ENCODE results near the gene UNC13B. TPM values are rescaled to one million over a fixed set of nuclear protein-coding genes. Genes with fewer than 3 reads are reported as not detected.

UNC13B gene
- total and polyA plus RNA-seq, 2 of the 13 experiments (the other 11 are each of a cell fraction or from before 2014, with no cell fraction given): 14.0 to 18.3 TPM

- no peak for TF ChIP-seq LCORL (IDR thresholded peaks at IDR 0.05)
- no peak for TF ChIP-seq LCORL (CRISPR knock-in tag; IDR thresholded peaks at IDR 0.05)
- no peak for TF ChIP-seq RNF219 (CRISPR knock-in tag; IDR thresholded peaks at IDR 0.05)
Measured at GRCh38 chr9:35380619-35381018, 218.8 kb downstream of the UNC13B start (continued).

- FAIRE-seq (no peak), ATAC-seq (no peak), DNase-seq (ENCODE audit: low spot score) (no peak)
- in situ Hi-C loops (cut with HindIII; ENCODE audit: extremely low pct_ligation_motif_present, low pct_unique_long_range_greater_than_20kb): no loop called here
- Histone ChIP-seq H3K4me1 (ENCODE audit: insufficient read depth, low read length) (no peaks in the 10 kb centered on the region), H3K9ac (ENCODE audit: insufficient read depth, low read depth, low read length) (no peak overlapping the region), H2AFZ (ENCODE audit: low read length) (no peak overlapping the region), H3K79me2 (ENCODE audit: insufficient read depth, low read length) (no peaks in the 10 kb centered on the region), H3K9me3 (ENCODE audit: low read length) (no peaks in the 10 kb centered on the region), H3K4me2 (ENCODE audit: low read depth, low read length) (no peak overlapping the region), H3K27me3 (ENCODE audit: control insufficient read depth in 1 of 2, insufficient read depth in 2 of 2, low read length in 2 of 2) (no peaks in the 10 kb centered on the region), H3K4me3 (replicated peaks in 1 of 3; ENCODE audit: insufficient read depth in 1 of 3, low read depth in 2 of 3, low read length in 3 of 3) (no peak overlapping the region), H4K20me1 (ENCODE audit: insufficient read depth, low read length) (no peaks in the 10 kb centered on the region), H3K36me3 (replicated peaks in 1 of 2; ENCODE audit: control insufficient read depth in 1 of 2, insufficient read depth in 2 of 2, low read length in 2 of 2) (peaks cover 8 to 36% of the 10 kb centered on the region in 2 experiments; a peak in 4 of 5 replicates), H3K27ac (ENCODE audit: extremely low read length, insufficient read depth, low read length) (no peak overlapping the region)
- ChIA-PET CTCF (ENCODE audit: low intra/inter-chr PET ratio, low total read pairs) (no interaction called here), POLR2A (no interaction called here)
- WGBS (ENCODE audit: low lambda C conversion rate): 93% methylated on average over 2 of the region's 2 CpGs
- no TSS peak for BruUV-seq (replicated peaks)
- intact Hi-C loops (cut with micrococcal nuclease; ENCODE audit: unreplicated experiment): no loop called here
- TF ChIP-seq ARNT2 (CRISPR knock-in tag; IDR thresholded peaks at IDR 0.05; ENCODE audit: low read depth): no peak
- TF ChIP-seq PRPF4 (IDR thresholded peaks at IDR 0.05; ENCODE audit: low read depth, low read length, poor library complexity, severe bottlenecking): no peak
- TF ChIP-seq RFXAP (CRISPR knock-in tag; IDR thresholded peaks at IDR 0.05; ENCODE audit: borderline replicate concordance): no peak
- no peak for TF ChIP-seq NR1H2 (CRISPR knock-in tag; IDR thresholded peaks at IDR 0.05; ENCODE audit: borderline replicate concordance, low read depth)
- TF ChIP-seq ZMYM3 (CRISPR knock-in tag; IDR thresholded peaks at IDR 0.05): no peak
- no peak for TF ChIP-seq SATB2 (CRISPR knock-in tag; IDR thresholded peaks at IDR 0.05)
- no peak for TF ChIP-seq ZNF766 (CRISPR knock-in tag; IDR thresholded peaks at IDR 0.05; ENCODE audit: borderline replicate concordance)
- TF ChIP-seq SMAD9 (CRISPR knock-in tag; IDR thresholded peaks at IDR 0.05): no peak
- no peak for TF ChIP-seq MED8 (CRISPR knock-in tag; IDR thresholded peaks at IDR 0.05; ENCODE audit: insufficient replicate concordance)
Measured at GRCh38 chr9:35385042-35385441, 223.2 kb downstream of the UNC13B start.
